HL-60 (cell line): Measurements from ENCODE around the gene SIDT2.

Experiments used
- CTCF ChIP-seq: IDR thresholded peaks from one replicate; pipeline ENCODE4 v1.5.1; 2011; ENCODE audit warnings: low read length, control low read depth, inconsistent platforms; ENCODE audit not compliant: insufficient read depth
- GABPA ChIP-seq: IDR thresholded peaks from 2 replicates; pipeline ENCODE4 v1.6.1; 2012; ENCODE audit warnings: low read depth
- POLR2AphosphoS5 ChIP-seq: IDR thresholded peaks from 2 replicates; pipeline ENCODE4 v1.6.1; 2012; ENCODE audit warnings: low read depth
- SPI1 ChIP-seq: IDR thresholded peaks from 2 replicates; pipeline ENCODE4 v1.6.1; 2012; ENCODE audit warnings: low read depth, mild to moderate bottlenecking, borderline replicate concordance
- TF ChIP-seq, protein P1 (sequence below): IDR thresholded peaks from 2 replicates; pipeline ENCODE4 v1.6.1; 2012; ENCODE audit warnings: low read depth; ENCODE audit not compliant: insufficient replicate concordance

- TF ChIP-seq CTCF (no peak), GABPA (no peak), POLR2AphosphoS5 (no peak), SPI1 (no peak)
- TF ChIP-seq, protein P1, sequence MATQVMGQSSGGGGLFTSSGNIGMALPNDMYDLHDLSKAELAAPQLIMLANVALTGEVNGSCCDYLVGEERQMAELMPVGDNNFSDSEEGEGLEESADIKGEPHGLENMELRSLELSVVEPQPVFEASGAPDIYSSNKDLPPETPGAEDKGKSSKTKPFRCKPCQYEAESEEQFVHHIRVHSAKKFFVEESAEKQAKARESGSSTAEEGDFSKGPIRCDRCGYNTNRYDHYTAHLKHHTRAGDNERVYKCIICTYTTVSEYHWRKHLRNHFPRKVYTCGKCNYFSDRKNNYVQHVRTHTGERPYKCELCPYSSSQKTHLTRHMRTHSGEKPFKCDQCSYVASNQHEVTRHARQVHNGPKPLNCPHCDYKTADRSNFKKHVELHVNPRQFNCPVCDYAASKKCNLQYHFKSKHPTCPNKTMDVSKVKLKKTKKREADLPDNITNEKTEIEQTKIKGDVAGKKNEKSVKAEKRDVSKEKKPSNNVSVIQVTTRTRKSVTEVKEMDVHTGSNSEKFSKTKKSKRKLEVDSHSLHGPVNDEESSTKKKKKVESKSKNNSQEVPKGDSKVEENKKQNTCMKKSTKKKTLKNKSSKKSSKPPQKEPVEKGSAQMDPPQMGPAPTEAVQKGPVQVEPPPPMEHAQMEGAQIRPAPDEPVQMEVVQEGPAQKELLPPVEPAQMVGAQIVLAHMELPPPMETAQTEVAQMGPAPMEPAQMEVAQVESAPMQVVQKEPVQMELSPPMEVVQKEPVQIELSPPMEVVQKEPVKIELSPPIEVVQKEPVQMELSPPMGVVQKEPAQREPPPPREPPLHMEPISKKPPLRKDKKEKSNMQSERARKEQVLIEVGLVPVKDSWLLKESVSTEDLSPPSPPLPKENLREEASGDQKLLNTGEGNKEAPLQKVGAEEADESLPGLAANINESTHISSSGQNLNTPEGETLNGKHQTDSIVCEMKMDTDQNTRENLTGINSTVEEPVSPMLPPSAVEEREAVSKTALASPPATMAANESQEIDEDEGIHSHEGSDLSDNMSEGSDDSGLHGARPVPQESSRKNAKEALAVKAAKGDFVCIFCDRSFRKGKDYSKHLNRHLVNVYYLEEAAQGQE: no peak
Observed at GRCh38 chr11:117195258-117195657, 16.7 kb downstream of the SIDT2 start.
